Measurements from ENCODE around the gene ABCB6. TPM values are rescaled to one million over a fixed set of nuclear protein-coding genes. Genes with fewer than 3 reads are reported as not detected.

ABCB6 gene
- total RNA-seq, 2 donors from 2014 or later = 39.1 to 76.0 TPM

DNA sequence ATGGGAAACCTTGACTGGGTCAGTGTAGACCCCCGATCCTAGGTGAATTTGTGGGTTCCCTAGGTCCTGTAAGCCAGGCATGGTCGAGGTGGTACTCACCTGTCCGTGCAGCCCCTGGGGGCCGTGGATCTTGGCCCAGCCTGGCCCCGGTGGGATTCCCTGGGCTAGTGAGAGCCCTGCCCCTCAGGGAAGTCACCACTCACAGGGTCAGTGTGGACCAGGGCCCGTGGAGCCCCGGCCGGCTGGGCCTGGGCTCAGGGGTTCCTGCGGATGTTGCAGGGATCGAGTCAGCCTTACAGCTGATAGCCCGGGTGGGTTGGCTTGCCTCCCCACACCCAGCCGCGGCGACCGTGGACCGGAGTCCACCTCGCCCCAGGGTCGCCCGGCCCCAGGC lies 10.2 kb upstream of the ABCB6 start:
- 10 to 13% methylated on average over 5 to 19 of the region's 19 CpGs for WGBS, 2 experiments (ENCODE audit: insufficient coverage in 1 of 2, insufficient read length in 1 of 2)
- peak overlapping the region; percentile 55 for H3K27ac Mint-ChIP-seq
- peak overlapping the region; percentile 81 for H3K27ac ChIP-seq (ENCODE audit: low read depth, low read length)

DNA sequence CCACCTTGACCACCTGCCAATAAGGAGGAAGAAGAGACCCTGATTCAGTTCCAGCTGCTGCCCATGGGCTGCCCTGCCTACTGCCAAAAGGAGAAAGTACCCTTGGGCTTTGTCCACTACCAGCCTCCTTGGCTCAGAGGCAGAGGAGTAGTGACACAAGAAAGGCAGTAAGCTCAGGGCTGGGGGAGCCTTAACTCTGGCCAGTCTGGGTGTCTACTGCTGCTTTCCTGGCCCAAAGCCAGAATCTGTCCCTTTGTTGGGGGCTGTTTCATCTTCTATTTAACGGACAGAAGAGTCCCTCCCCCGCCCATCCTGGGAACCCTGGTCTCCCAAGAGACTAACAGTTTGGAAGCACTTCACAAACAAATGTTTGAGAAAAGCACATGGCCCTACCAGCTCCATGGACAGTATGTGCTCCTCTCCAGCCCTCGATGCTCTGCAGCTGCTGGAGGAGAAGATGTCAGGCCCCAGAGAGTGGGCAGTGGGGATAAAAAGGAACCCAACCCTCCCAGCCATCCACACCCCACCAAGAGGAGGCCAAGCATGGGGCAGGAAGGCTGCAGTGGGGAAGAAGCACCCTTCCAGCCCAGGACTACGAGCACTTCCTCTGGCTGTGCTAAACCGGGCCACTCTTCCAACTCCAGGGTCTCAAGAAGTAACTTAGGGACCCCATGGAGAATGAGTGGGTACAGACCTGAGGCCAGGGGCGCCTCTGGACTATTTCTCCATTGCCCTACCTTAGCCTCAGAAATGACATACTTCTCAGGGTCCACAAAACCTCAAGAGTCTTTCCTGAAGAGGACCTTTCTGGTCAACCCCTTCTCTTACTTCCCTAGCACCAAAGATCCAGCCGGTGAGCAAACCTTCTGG lies 9.5 kb upstream of the ABCB6 start:
- Mint-ChIP-seq H3K36me3 (ENCODE audit: low read depth) (peaks cover 44% of the 10 kb centered on the region), H3K4me3 (peak overlapping the region; percentile 97), H3K4me1 (peaks cover 9% of the 10 kb centered on the region), H3K9me3 (no peaks in the 10 kb centered on the region), H3K27ac (peak overlapping the region; percentile 55), H3K27me3 (ENCODE audit: insufficient read depth) (no peaks in the 10 kb centered on the region)
- Histone ChIP-seq H3K36me3 (ENCODE audit: control insufficient read depth, insufficient read depth, low read length) (peaks cover 48% of the 10 kb centered on the region), H3K9me3 (ENCODE audit: control insufficient read depth, low read length) (no peaks in the 10 kb centered on the region), H3K9ac (ENCODE audit: extremely low read depth, low read length, poor library complexity, severe bottlenecking) (peak overlapping the region; percentile 84), H3K27me3 (ENCODE audit: control insufficient read depth, insufficient read depth, low read length, poor library complexity, severe bottlenecking) (no peaks in the 10 kb centered on the region), H3K4me1 (ENCODE audit: control insufficient read depth, insufficient read depth, low read length) (peaks cover 2% of the 10 kb centered on the region), H3K4me3 (ENCODE audit: low read length) (peak overlapping the region; percentile 98), H3K27ac (ENCODE audit: low read depth, low read length) (no peak overlapping the region)
- no peak for TF ChIP-seq CTCF (conservative IDR thresholded peaks at IDR 0.05)
- no peak for DNase-seq
- 70 to 73% methylated on average over 7 of the region's 7 CpGs for WGBS, 2 experiments (ENCODE audit: insufficient coverage in 1 of 2, insufficient read length in 1 of 2)

More for the DNA sequence above, 10.2 kb upstream of the ABCB6 start:
- Mint-ChIP-seq H3K4me1 (peaks cover 9% of the 10 kb centered on the region), H3K36me3 (ENCODE audit: low read depth) (peaks cover 44% of the 10 kb centered on the region), H3K9me3 (no peaks in the 10 kb centered on the region), H3K4me3 (peak overlapping the region; percentile 97), H3K27me3 (ENCODE audit: insufficient read depth) (no peaks in the 10 kb centered on the region)
- no peak for DNase-seq
- Histone ChIP-seq H3K4me3 (ENCODE audit: low read length) (peak overlapping the region; percentile 98), H3K9ac (ENCODE audit: extremely low read depth, low read length, poor library complexity, severe bottlenecking) (peak overlapping the region; percentile 84), H3K27me3 (ENCODE audit: control insufficient read depth, insufficient read depth, low read length, poor library complexity, severe bottlenecking) (no peaks in the 10 kb centered on the region), H3K9me3 (ENCODE audit: control insufficient read depth, low read length) (no peaks in the 10 kb centered on the region), H3K4me1 (ENCODE audit: control insufficient read depth, insufficient read depth, low read length) (peaks cover 2% of the 10 kb centered on the region), H3K36me3 (ENCODE audit: control insufficient read depth, insufficient read depth, low read length) (peaks cover 48% of the 10 kb centered on the region)
- TF ChIP-seq CTCF (conservative IDR thresholded peaks at IDR 0.05) = no peak

GRCh38 chr2:219225350-219225749 lies 6.6 kb upstream of the ABCB6 start:
- H3K27ac Mint-ChIP-seq = no peak overlapping the region
- Histone ChIP-seq H3K4me1 (ENCODE audit: control insufficient read depth, insufficient read depth, low read length) (peaks cover 2% of the 10 kb centered on the region), H3K4me3 (ENCODE audit: low read length) (no peak overlapping the region), H3K9me3 (ENCODE audit: control insufficient read depth, low read length) (no peaks in the 10 kb centered on the region), H3K36me3 (ENCODE audit: control insufficient read depth, insufficient read depth, low read length) (peaks cover 46% of the 10 kb centered on the region), H3K9ac (ENCODE audit: extremely low read depth, low read length, poor library complexity, severe bottlenecking) (no peak overlapping the region), H3K27me3 (ENCODE audit: control insufficient read depth, insufficient read depth, low read length, poor library complexity, severe bottlenecking) (no peaks in the 10 kb centered on the region), H3K27ac (ENCODE audit: low read depth, low read length) (no peak overlapping the region)
- peaks cover 7% of the 10 kb centered on the region for H3K4me1 Mint-ChIP-seq
- H3K9me3 Mint-ChIP-seq = no peaks in the 10 kb centered on the region
- no peak for DNase-seq
- H3K36me3 Mint-ChIP-seq (ENCODE audit: low read depth) = peaks cover 48% of the 10 kb centered on the region
- no peaks in the 10 kb centered on the region for H3K27me3 Mint-ChIP-seq (ENCODE audit: insufficient read depth)
- WGBS, 2 experiments (ENCODE audit: insufficient coverage in 1 of 2, insufficient read length in 1 of 2) = 94% methylated on average over 3 of the region's 3 CpGs
- H3K4me3 Mint-ChIP-seq = no peak overlapping the region
- TF ChIP-seq CTCF (conservative IDR thresholded peaks at IDR 0.05) = no peak
